ENCODE data around the gene HMCN2.
"Not testable (repeated sequence)": the region's sequence is repeated elsewhere in the genome, so short reads cannot be mapped to it uniquely, and the experiment has no call there.

HMCN2 gene

DNA sequence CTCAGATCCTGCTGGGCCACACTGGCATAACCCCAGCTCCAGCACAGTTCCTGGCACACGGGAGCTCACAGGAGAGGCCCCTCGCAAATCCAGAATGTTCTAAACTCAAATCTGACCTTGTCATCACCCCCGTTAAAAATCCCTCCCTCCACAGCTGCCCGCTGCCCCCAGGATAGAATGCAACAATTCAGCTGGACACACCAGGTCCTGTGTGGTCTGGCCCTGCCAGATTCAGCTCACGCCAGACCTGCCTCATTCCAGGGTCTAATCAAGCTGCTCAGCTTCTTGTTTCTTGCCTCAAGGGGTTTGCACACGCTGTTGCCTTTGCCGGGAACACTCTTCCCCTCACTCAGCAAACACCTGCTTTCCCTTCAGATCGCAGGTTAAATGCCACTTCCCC, 134.2 kb downstream of the HMCN2 start:
- no peak for DNase-seq

GRCh38 chr9:130400870-130401269, 135.3 kb downstream of the HMCN2 start:
- DNase-seq: no peak

DNA sequence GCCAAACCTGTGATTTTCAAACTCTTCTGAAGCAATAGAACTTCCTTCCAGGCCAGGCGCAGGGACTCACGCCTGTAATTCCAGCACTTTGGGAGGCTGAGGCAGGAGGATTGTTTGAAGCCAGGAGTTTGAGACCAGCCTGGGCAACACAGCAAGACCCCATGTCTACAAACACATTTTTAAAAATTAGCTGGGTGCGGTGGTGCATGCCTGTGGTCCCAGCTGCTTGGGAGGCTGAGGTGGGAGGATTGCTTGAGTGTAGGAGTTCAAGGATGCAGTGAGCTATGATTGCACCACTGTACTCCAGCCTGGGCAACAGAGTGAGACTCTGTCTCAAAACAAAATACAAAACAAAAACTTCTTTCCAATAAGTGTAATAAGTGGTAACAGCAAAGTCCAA, 136.2 kb downstream of the HMCN2 start:
- not testable (repeated sequence) for DNase-seq

- no peak for DNase-seq
These were observed 136.7 kb downstream of the HMCN2 start for GRCh38 chr9:130402243-130402642.

DNA sequence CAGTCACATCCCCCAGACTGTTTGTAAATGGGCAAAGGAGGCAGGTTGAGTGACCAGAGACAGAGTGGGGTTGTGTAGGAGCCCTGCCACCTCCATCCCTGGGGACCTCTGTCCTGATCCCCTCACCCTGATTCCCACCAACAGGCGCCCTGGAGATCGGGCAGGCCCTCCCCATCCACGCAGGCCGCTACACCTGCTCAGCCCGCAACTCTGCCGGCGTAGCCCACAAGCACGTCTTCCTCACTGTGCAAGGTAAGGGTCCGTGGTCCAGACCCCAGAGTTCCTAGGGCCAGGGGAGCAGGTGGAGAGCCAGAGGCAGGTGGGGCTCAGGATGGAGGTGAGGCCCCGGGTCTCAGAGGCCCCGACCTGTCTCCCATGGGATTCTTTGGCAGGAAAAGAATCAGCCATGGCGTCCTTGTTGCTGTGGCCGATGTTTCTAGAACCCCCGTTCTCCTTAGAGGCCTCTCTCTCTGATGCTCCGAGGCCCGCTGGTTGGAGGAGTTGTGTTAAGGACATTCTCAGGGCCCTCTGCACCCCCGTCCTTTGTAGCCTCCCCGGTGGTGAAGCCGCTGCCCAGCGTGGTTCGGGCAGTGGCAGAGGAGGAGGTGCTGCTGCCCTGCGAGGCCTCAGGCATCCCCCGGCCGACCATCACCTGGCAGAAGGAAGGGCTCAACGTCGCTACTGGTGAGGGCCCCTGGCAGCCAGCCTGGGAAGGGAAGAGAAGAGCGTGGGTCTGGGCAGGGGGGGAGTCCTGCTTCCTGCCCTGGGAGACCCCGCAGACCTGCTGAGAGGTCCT, 137.3 kb downstream of the HMCN2 start:
- no peak for DNase-seq

DNA sequence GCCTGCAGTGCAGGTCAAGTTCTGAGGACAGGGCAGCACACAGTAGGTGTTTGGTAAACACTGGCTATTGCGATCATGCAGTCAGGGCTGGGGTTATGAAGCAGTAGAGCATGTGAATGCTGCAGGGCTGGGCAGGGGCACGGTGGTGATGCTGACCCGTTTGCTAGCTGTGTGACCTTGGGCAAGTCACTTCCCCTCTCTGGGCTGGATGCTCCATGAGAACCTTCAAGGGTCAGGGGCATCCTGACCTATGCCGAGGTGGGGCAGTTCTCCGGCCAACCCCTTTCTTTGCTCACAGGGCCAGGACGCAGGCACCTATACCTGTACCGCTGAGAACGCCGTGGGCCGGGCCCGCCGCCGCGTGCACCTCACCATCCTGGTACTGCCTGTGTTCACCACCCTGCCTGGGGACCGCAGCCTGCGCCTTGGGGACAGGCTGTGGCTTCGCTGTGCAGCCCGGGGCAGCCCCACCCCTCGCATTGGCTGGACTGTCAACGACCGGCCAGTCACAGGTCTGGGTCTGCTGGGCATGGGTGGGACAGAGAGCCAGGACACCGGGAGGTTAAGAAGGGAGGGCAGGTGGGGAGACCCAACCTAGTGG, 140.2 kb downstream of the HMCN2 start:
- no peak for DNase-seq

DNA sequence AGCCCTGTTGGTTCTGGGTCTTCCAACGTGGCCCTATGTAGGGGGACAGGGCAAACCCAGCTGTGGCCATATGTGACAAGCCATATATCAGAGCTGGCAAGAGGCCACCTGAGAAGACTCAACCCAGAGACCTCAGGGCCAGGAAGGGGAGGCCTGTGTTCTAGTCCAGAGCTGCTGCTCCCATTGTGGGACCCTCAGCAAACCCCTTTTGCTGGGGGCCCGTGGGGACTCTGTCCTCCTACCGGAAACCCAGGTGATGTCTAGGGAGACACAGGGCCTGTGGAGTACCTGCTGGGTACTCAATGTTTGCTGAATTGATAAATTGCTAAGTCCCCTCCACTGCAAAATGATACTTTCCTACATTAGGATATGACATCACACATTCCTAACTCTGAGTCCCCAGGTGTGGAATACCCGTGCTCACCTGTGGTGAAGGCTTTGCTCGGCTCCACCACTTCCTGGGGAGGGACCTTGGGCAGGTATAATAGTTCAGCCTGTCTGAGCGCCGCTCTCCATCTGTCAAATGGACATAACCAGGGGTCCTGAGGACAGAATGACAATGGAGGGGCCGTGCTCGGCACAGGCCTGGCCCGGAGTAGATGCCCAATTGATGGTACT, 140.8 kb downstream of the HMCN2 start:
- no peak for DNase-seq

DNA sequence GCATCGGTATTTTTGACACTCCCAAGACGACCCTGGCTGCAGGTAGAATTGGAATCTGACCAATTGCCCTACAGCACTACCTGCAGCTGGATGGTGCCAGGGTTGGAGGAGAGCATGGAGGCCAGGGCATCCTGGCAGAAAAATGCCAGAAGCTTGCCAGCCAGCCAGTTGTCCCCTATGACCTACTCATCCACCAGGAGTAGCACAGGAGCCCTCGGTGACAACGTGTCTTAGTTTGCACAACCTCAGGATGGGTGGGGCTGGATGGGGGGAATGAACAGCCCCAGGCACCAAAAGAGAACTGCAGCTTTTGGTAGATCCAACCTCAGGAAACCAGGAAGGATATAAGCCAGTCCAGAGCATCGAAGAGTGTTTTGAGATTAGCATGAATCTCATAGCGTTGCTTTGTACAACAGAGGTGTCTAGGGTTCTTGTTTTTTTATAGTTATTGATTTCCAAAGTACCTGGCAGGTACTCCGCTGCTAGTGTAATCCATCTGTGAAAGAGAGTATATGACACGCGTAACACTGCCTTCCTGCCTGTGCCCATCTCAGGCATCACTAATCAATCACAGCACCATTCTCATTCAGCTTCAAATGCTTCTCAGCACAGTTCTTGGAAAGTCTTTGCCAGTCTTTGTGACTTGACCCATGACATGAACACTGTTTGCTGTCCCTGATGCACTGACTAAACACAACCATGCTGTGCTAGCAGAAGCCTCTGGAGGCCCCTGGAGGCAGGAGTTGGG, 142.5 kb downstream of the HMCN2 start:
- no peak for DNase-seq

GRCh38 chr9:130408669-130409068, 143.1 kb downstream of the HMCN2 start:
- DNase-seq: no peak

- DNase-seq: no peak
These were observed 143.7 kb downstream of the HMCN2 start for GRCh38 chr9:130409246-130409645.

- DNase-seq: no peak
These were observed 144.9 kb downstream of the HMCN2 start for GRCh38 chr9:130410443-130410842.

DNA sequence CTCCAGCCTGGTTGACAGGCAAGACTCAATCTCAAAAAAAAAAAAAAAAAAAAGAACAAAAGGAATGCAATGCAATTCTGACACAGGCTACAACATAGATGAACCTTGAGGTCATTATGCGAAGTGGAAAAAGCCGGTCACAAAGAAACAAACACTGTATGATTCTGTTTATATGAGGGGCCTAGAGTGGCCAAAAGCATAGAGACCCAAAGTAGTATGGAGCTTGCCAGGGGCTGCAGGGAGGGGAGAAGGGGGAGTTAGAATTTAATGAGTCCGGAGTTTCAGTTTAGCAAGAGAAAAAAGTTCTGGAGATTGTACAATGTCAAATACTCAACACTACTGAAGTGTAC, 146.0 kb downstream of the HMCN2 start:
- no peak for DNase-seq

- DNase-seq: no peak
These were observed 148.6 kb downstream of the HMCN2 start for GRCh38 chr9:130414081-130414731.

- DNase-seq: no peak
These were observed 149.6 kb downstream of the HMCN2 start for GRCh38 chr9:130414910-130415746.

DNA sequence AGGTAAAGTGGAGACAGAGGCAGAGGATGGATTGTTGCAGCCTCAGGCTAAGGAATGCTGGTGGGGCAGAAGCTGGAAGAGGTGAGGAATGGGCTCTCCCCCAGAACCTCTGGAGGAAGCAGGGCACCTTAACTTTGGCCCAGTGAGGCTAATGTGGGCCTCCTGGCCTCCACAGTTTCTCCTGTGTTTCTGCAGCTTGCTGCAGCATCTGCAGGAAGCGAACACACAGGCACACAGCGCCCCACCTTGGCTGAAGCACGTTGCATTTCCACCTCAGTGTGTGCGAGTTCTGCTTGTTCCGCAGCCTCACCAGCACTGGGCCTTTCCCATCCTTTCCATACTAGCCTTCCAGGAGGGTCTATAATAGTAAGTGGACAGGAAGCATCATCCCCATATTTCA, 152.0 kb downstream of the HMCN2 start:
- DNase-seq: no peak

GRCh38 chr9:130418776-130419175, 153.2 kb downstream of the HMCN2 start:
- DNase-seq: no peak

GRCh38 chr9:130419521-130420035, 154.0 kb downstream of the HMCN2 start:
- no peak for DNase-seq

GRCh38 chr9:130421154-130421801, 155.7 kb downstream of the HMCN2 start:
- DNase-seq: no peak

DNA sequence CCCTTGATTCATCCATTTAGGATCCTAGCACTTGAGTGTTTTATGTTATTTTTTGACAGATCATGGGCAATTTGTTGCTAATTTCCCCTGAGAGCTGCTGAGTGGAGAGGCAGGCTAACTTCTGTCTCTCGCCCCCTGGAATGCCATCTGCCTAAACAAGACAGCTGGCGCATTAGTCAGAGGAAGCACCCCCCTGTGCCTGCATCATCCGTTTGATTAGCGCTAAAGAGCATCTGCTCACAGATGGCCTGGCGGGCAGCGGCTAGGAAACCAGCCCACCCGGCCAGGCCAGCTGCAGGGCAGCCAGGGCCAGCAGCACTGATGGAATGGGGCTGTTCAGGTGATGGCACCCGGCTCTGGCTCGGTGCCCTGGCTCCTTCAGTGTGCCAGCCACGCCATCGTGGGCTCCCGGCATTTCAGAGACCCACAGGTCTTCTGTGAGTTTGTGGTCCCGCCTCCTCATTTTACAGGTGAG, 156.3 kb downstream of the HMCN2 start:
- no peak for DNase-seq

DNA sequence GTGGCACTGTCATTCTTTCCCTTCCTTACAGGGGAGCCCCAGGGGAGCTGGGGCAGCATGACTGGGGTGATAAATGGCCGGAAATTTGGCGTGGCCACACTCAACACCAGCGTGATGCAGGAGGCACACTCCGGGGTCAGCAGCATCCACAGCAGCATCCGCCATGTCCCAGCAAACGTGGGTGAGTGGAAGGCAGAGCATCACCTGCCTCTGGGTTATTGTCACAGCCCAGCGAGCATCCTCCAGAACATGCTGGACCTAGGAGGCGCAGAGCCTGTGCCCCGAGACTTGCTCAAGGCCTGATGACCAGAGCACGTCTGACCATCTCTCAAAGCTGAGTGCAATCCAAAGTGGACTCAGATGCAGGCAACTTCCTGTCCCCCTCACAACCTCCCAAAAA, 157.0 kb downstream of the HMCN2 start:
- no peak for DNase-seq

DNA sequence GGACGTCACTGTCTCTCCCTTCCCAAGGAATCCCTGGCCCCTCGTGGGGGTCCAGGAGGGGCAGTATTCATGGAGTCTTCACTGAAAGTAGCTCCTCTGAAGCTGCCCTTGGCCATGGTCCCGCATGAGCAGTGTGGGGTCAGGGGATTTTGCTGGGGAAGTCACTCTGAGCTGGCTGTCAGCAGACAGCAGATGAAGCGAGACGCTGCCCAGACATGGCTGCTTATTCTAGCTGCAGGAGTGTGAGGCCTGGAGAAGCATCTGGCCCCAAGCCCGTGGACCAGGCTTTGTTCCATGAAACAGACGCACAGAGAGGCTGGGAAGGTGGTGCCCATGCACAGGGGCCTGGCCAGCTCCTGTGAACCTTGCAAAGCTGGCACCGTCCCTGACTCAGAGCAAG, 157.7 kb downstream of the HMCN2 start:
- DNase-seq: no peak
